Neural cell (in vitro differentiated cells): ENCODE measurements around the gene CREBL2. TPM values are rescaled to one million over a fixed set of nuclear protein-coding genes. Genes with fewer than 3 reads are reported as not detected.

Experiments used
- H2AFZ ChIP-seq: fragments of 200-600, 300-800 bp; sonication (generic), shearing (Covaris generic); 2 replicates; pipeline ENCODE4 v1.6.0; 2014; ENCODE audit warnings: low read depth, mild to moderate bottlenecking, antibody characterized with exemption, low read length, moderate library complexity
- H3F3A ChIP-seq: fragments of 200-600 bp; shearing (Covaris generic); 2 replicates; pipeline ENCODE4 v1.6.1; 2016; ENCODE audit warnings: mild to moderate bottlenecking, moderate library complexity, mixed read lengths, antibody characterized with exemption, low read length; ENCODE audit not compliant: insufficient read depth, poor library complexity, severe bottlenecking
- H3K27ac ChIP-seq: fragments of 200-600, 300-800 bp; sonication (generic), shearing (Covaris generic); 2 replicates; pipeline ENCODE4 v1.5.1; 2014; ENCODE audit warnings: mild to moderate bottlenecking, low read length, moderate library complexity
- H3K27me3 ChIP-seq: fragments of 300-800, 200-600 bp; sonication (generic), shearing (Covaris generic); 2 replicates; pipeline ENCODE4 v1.6.0; 2014; ENCODE audit warnings: mild to moderate bottlenecking, low read depth, low read length, moderate library complexity; ENCODE audit not compliant: insufficient read depth
- H3K36me3 ChIP-seq: fragments of 300-800, 200-600 bp; sonication (generic), shearing (Covaris generic); 2 replicates; pipeline ENCODE4 v1.5.1; 2014; ENCODE audit warnings: mild to moderate bottlenecking, antibody characterized with exemption, low read length, moderate library complexity; ENCODE audit not compliant: insufficient read depth
- H3K4me2 ChIP-seq: fragments of 300-800, 200-600 bp; sonication (generic), shearing (Covaris generic); 2 replicates; pipeline ENCODE4 v1.6.0; 2014; ENCODE audit warnings: mild to moderate bottlenecking, low read length
- H3K4me3 ChIP-seq: fragments of 300-800, 200-600 bp; sonication (generic), shearing (Covaris generic); 2 replicates; pipeline ENCODE4 v1.5.1; 2014; ENCODE audit warnings: mild to moderate bottlenecking, low read length, moderate library complexity
- H3K79me2 ChIP-seq: fragments of 200-600 bp; shearing (Covaris generic); replicated peaks from 2 replicates; pipeline ENCODE4 v1.6.0; 2014; ENCODE audit warnings: mild to moderate bottlenecking, low read length, moderate library complexity; ENCODE audit not compliant: insufficient read depth
- H3K9ac ChIP-seq: fragments of 300-800, 200-600 bp; sonication (generic), shearing (Covaris generic); 2 replicates; pipeline ENCODE4 v1.6.1; 2016; ENCODE audit warnings: mild to moderate bottlenecking, low read length, mixed read lengths
- H3K9me2 ChIP-seq: fragments of 200-600 bp; shearing (Covaris generic); 2 replicates; pipeline ENCODE4 v1.6.1; 2016; ENCODE audit warnings: mild to moderate bottlenecking, low read length, mixed read lengths; ENCODE audit not compliant: insufficient read depth
- H3K9me3 ChIP-seq: fragments of 200-600, 300-800 bp; sonication (generic), shearing (Covaris generic); 2 replicates; pipeline ENCODE4 v1.6.1; 2016; ENCODE audit warnings: mild to moderate bottlenecking, mixed run types, low read length, moderate library complexity, mixed read lengths
- H4K20me1 ChIP-seq: fragments of 200-600 bp; shearing (Covaris generic); 2 replicates; pipeline ENCODE4 v1.6.1; 2016; ENCODE audit warnings: mild to moderate bottlenecking, mixed run types; ENCODE audit not compliant: insufficient read depth
- CTCF ChIP-seq: fragments of 450-650 bp; IDR thresholded peaks from 2 replicates; pipeline ENCODE4 v1.5.1; 2014; ENCODE audit warnings: antibody characterized with exemption, mild to moderate bottlenecking, moderate library complexity; ENCODE audit not compliant: poor library complexity, severe bottlenecking
- EP300 ChIP-seq: fragments of 450-650 bp; conservative IDR thresholded peaks from 2 replicates; pipeline ENCODE4 v1.6.1; 2014; ENCODE audit warnings: antibody characterized with exemption, mild to moderate bottlenecking, moderate library complexity; ENCODE audit not compliant: poor library complexity, severe bottlenecking
- EZH2 ChIP-seq: fragments of 200-600, 300-800 bp; shearing (Covaris generic), sonication (generic); IDR thresholded peaks from 2 replicates; pipeline ENCODE4 v1.6.1; 2014; ENCODE audit warnings: antibody characterized with exemption, low read length, borderline replicate concordance, mild to moderate bottlenecking; ENCODE audit not compliant: insufficient read depth, poor library complexity, severe bottlenecking
- MXI1 ChIP-seq: fragments of 450-650 bp; conservative IDR thresholded peaks from 2 replicates; pipeline ENCODE4 v1.6.1; 2014; ENCODE audit warnings: antibody characterized with exemption, mild to moderate bottlenecking; ENCODE audit not compliant: poor library complexity, severe bottlenecking
- POLR2AphosphoS5 ChIP-seq: IDR thresholded peaks from 2 replicates; pipeline ENCODE4 v1.6.1; 2012
- RAD21 ChIP-seq: fragments of 450-650 bp; conservative IDR thresholded peaks from 2 replicates; pipeline ENCODE4 v1.6.1; 2014; ENCODE audit warnings: antibody characterized with exemption, mild to moderate bottlenecking, moderate library complexity
- SMC3 ChIP-seq: fragments of 450-650 bp; conservative IDR thresholded peaks from 2 replicates; pipeline ENCODE4 v1.6.1; 2014; ENCODE audit warnings: antibody characterized with exemption, mild to moderate bottlenecking, moderate library complexity; ENCODE audit not compliant: poor library complexity
- TAF1 ChIP-seq: IDR thresholded peaks from 2 replicates; pipeline ENCODE4 v1.6.1; 2012; ENCODE audit warnings: low read depth
- polyA plus RNA-seq: library from polyadenylated mRNA; depleted of rRNA; stranded (reverse); fragments of >200 nt; gene quantifications from 2 replicates; pipeline ENCODE4 v1.2.3, GENCODE V29; 2014
- TF ChIP-seq, protein P1 (sequence below): IDR thresholded peaks from 2 replicates; pipeline ENCODE4 v1.6.1; 2012; ENCODE audit warnings: borderline replicate concordance

CREBL2 gene
- polyA plus RNA-seq, 1 donor from 2014 or later: 29.9 TPM

DNA sequence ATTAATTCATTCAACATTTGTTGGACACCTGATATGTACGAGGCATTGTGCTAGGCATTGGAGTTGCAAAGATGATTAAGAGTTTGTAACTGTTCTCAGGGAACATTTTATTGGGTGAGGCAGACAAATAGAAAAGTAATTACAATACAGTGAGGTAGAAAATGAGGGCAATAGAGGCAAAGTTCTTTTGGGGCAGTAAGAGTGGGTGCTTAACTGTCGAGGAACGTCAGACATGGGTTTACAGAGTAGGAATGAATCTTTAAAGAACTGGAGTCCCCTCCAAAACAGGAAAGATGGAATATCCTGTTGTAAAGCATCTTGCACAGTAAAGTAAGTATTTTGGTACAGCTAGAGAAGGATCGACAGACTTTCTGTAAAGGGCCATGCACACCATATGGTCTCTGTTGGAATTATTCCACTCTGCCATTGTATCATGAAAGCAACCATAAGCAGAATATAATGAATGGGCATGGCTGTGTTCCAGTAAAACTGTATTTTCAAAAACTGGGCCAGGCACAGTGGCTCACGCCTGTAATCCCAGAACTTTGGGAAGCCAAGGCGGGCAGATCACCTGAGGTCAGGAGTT is 9.1 kb downstream of the CREBL2 start:
- Histone ChIP-seq H3K27me3 (no peaks in the 10 kb centered on the region), H2AFZ (no peak overlapping the region), H3K4me3 (no peak overlapping the region), H3K4me2 (no peak overlapping the region), H3K9me3 (peaks cover 6% of the 10 kb centered on the region), H3K9ac (no peak overlapping the region), H3F3A (no peaks in the 10 kb centered on the region), H4K20me1 (no peaks in the 10 kb centered on the region), H3K9me2 (no peaks in the 10 kb centered on the region), H3K27ac (no peak overlapping the region), H3K36me3 (no peaks in the 10 kb centered on the region), H3K79me2 (no peaks in the 10 kb centered on the region)
- TF ChIP-seq TAF1 (no peak), SMC3 (no peak), MXI1 (no peak), POLR2AphosphoS5 (no peak), CTCF (no peak), RAD21 (no peak), EP300 (no peak), EZH2 (no peak)
- TF ChIP-seq, protein P1, sequence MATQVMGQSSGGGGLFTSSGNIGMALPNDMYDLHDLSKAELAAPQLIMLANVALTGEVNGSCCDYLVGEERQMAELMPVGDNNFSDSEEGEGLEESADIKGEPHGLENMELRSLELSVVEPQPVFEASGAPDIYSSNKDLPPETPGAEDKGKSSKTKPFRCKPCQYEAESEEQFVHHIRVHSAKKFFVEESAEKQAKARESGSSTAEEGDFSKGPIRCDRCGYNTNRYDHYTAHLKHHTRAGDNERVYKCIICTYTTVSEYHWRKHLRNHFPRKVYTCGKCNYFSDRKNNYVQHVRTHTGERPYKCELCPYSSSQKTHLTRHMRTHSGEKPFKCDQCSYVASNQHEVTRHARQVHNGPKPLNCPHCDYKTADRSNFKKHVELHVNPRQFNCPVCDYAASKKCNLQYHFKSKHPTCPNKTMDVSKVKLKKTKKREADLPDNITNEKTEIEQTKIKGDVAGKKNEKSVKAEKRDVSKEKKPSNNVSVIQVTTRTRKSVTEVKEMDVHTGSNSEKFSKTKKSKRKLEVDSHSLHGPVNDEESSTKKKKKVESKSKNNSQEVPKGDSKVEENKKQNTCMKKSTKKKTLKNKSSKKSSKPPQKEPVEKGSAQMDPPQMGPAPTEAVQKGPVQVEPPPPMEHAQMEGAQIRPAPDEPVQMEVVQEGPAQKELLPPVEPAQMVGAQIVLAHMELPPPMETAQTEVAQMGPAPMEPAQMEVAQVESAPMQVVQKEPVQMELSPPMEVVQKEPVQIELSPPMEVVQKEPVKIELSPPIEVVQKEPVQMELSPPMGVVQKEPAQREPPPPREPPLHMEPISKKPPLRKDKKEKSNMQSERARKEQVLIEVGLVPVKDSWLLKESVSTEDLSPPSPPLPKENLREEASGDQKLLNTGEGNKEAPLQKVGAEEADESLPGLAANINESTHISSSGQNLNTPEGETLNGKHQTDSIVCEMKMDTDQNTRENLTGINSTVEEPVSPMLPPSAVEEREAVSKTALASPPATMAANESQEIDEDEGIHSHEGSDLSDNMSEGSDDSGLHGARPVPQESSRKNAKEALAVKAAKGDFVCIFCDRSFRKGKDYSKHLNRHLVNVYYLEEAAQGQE: no peak

DNA sequence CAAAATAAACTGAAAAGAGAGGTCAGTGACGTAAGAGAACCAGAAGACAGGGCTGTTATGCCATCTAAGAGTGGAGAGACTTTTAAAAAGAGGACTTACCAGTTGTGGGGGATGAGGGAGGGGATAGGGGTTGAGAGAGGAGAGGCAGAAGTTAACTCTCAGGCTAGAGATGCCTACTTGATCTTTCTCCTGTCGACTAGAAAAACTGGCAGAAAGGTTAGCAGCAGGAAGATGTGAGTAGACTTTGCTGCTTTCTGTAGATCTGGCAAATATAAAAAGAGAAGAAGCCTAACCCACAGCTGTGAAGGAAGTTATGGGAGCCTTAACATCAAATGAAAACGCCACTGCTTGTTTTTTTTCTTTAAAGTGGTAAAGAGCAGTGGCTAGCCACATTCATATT is 10.7 kb downstream of the CREBL2 start:
- H3K4me3 ChIP-seq: no peak overlapping the region
- H4K20me1 ChIP-seq: no peaks in the 10 kb centered on the region
- no peaks in the 10 kb centered on the region for H3K79me2 ChIP-seq
- no peaks in the 10 kb centered on the region for H3F3A ChIP-seq
- no peak overlapping the region for H2AFZ ChIP-seq
- H3K9me2 ChIP-seq: no peaks in the 10 kb centered on the region
- peaks cover 6% of the 10 kb centered on the region for H3K9me3 ChIP-seq
- H3K27me3 ChIP-seq: no peaks in the 10 kb centered on the region
- TF ChIP-seq EP300 (no peak), TAF1 (no peak), RAD21 (no peak), EZH2 (no peak), POLR2AphosphoS5 (no peak), CTCF (no peak), MXI1 (no peak), SMC3 (no peak)
- TF ChIP-seq, protein P1: no peak
- no peaks in the 10 kb centered on the region for H3K36me3 ChIP-seq
- H3K4me2 ChIP-seq: no peak overlapping the region
- H3K27ac ChIP-seq: no peak overlapping the region
- no peak overlapping the region for H3K9ac ChIP-seq
